ENCODE data around the gene TIAM2.
A peak's percentile ranks its signal among the peaks of the same experiment; 100 is the strongest.
"Not testable (repeated sequence)": the region's sequence is repeated elsewhere in the genome, so short reads cannot be mapped to it uniquely, and the experiment has no call there.

TIAM2 gene

DNA sequence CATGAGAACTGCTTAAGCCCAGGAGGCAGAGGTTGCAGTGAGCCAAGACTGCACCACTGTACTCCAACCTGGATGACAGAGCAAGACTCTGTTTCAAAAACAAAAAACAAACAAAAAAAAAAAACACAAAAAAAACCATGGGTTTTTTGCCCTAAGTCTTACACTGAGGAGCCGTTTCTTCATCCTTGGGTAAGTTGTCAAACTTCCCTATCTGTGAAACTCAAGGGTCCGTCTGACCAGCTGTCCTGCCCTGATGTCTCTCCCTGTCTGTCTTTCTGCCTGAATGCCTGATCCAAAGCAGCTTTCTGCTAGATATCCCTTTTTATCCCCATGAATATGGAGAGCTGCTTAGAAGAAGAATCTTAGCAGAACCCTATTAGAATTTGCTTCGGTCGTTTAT is 227.4 kb downstream of the TIAM2 start:
- TF ChIP-seq POLR2AphosphoS5 (IDR thresholded peaks at IDR 0.05; ENCODE audit: low read depth, low read length) = no peak
- TF ChIP-seq TAF1 (IDR thresholded peaks at IDR 0.05; ENCODE audit: borderline replicate concordance, low read depth, low read length) = no peak
- no peak for TF ChIP-seq POLR2A (IDR thresholded peaks at IDR 0.05; ENCODE audit: low read depth, low read length)
- no peak for FAIRE-seq
- no peak for DNase-seq (ENCODE audit: insufficient read length)

DNA sequence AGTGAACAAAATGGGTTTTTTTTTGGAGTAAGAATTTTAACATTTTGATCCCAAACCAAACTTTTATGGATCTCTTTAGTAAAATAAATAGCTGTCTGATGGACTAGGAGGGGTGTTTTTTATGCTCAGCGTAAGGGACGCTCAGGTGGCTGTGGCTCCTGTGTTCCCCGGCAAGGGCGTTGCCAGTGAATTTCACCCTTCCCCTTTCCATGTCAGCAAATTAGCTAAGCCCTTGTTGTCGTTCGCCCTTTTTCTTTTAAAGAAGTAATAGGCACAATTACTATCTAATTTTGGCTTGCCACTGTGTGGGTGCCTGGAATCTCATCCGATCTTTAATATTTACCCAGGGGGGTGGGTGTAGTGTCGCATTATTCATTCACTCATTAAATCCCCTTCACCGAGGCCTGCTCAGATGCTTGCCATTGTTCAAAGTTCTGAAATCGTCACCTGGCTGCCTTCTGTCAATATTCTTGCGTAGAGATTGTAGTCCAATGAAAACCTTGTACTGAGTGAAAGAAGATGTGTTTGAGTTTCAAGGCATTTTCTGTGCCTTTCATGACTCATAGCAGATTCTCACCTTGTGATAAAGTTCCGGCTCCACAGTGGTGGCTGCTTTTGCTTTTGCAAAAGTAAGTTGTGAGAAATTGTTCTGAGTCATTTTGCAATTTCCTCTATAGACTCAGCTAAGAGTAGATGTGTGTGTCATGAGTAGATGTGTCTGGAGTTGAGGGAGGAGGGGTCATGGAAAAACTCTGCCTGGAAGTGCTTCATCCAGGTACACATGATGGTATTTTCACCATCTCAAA is 228.7 kb downstream of the TIAM2 start:
- DNase-seq (ENCODE audit: insufficient read length) (peak; percentile 34), FAIRE-seq (peak; percentile 96)
- TF ChIP-seq POLR2A (IDR thresholded peaks at IDR 0.05; ENCODE audit: low read depth, low read length) (no peak), POLR2AphosphoS5 (IDR thresholded peaks at IDR 0.05; ENCODE audit: low read depth, low read length) (no peak), TAF1 (IDR thresholded peaks at IDR 0.05; ENCODE audit: borderline replicate concordance, low read depth, low read length) (no peak)

GRCh38 chr6:155224618-155225017 is 229.5 kb downstream of the TIAM2 start:
- no peak for TF ChIP-seq TAF1 (IDR thresholded peaks at IDR 0.05; ENCODE audit: borderline replicate concordance, low read depth, low read length)
- no peak for TF ChIP-seq POLR2AphosphoS5 (IDR thresholded peaks at IDR 0.05; ENCODE audit: low read depth, low read length)
- TF ChIP-seq POLR2A (IDR thresholded peaks at IDR 0.05; ENCODE audit: low read depth, low read length) = no peak
- no peak for DNase-seq (ENCODE audit: insufficient read length)
- FAIRE-seq = no peak

- no peak for DNase-seq (ENCODE audit: insufficient read length)
- FAIRE-seq = no peak
- TF ChIP-seq TAF1 (IDR thresholded peaks at IDR 0.05; ENCODE audit: borderline replicate concordance, low read depth, low read length) (no peak), POLR2AphosphoS5 (IDR thresholded peaks at IDR 0.05; ENCODE audit: low read depth, low read length) (no peak), POLR2A (IDR thresholded peaks at IDR 0.05; ENCODE audit: low read depth, low read length) (no peak)
Measured at GRCh38 chr6:155227046-155227445, 231.9 kb downstream of the TIAM2 start.

DNA sequence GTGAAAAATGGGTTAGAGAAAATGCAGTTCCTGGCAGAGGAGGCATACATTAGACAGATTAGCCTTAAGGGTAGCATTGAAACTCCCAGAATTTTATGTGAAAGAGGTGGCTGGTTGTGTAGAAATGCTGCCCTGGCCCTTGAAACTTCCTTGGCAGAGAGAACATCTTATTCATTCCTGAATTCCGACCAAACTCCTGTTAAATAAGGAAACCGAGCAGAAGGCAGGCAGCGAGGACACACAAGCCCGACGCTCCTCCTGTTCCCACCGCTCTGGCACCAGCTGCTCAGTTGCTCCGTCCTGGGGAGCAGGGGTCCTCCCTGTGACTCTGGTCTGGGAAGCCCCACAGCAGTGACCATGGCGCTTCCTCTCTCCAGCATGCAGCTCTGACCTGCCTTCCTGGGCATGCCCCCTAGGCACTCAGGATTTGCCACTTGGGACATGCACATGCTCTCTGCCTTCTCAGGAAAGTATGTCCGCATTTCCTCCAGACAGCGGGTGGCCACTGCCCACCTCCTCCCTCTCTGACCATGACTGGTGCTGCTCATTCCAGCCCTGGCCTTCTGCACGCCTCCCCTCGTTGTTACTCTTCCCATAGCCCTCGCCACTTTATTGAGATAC is 233.5 kb downstream of the TIAM2 start:
- DNase-seq (ENCODE audit: insufficient read length) = no peak
- FAIRE-seq = no peak
- TF ChIP-seq POLR2A (IDR thresholded peaks at IDR 0.05; ENCODE audit: low read depth, low read length) (no peak), TAF1 (IDR thresholded peaks at IDR 0.05; ENCODE audit: borderline replicate concordance, low read depth, low read length) (no peak), POLR2AphosphoS5 (IDR thresholded peaks at IDR 0.05; ENCODE audit: low read depth, low read length) (no peak)

DNA sequence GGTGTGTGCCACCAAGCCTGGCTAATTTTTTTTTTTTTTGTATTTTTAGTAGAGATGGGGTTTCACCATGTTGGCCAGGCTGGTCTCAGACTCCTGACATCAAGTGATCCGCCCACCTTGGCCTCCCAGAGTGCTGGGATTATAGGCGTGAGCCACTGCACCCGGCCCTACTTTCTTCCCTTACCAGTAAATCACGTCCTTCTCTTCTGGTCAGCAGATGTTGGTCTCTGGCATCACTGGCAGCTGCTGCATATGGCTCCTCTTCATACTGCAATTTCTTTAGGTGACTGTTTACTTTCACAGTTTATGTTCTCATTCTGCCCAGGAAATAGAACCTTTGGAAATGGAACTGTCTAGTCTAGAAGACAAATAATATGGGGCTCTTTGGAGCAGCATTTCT is 235.9 kb downstream of the TIAM2 start:
- FAIRE-seq; DNase-seq (ENCODE audit: insufficient read length): not testable (repeated sequence)

DNA sequence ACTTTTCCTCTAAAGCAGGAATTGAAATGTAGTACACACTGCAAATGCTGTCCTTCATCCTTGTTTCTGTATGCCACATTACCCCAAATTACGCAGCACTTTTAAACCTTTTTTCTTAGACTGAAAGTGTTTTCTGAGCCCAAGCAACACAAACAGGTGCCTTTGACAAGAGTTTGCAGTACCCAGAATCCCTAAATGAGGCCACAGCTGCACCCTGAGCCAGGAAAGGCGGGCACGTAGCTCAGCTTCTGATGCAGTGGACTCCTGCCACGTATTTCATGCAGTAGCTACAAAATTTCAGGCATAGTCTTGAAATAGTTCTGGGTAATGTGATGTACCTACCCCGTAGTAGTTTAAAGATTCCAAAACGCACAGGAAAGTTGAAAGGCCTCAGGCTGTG is 237.7 kb downstream of the TIAM2 start:
- TF ChIP-seq POLR2AphosphoS5 (IDR thresholded peaks at IDR 0.05; ENCODE audit: low read depth, low read length) = no peak
- FAIRE-seq = no peak
- DNase-seq (ENCODE audit: insufficient read length) = no peak

GRCh38 chr6:155234167-155234566 is 239.1 kb downstream of the TIAM2 start:
- DNase-seq (ENCODE audit: insufficient read length) = no peak
- no peak for FAIRE-seq
- no peak for TF ChIP-seq TAF1 (IDR thresholded peaks at IDR 0.05; ENCODE audit: borderline replicate concordance, low read depth, low read length)
- no peak for TF ChIP-seq POLR2A (IDR thresholded peaks at IDR 0.05; ENCODE audit: low read depth, low read length)
- no peak for TF ChIP-seq POLR2AphosphoS5 (IDR thresholded peaks at IDR 0.05; ENCODE audit: low read depth, low read length)

GRCh38 chr6:155234687-155235086 is 239.6 kb downstream of the TIAM2 start:
- no peak for FAIRE-seq
- TF ChIP-seq POLR2A (IDR thresholded peaks at IDR 0.05; ENCODE audit: low read depth, low read length) = no peak
- no peak for TF ChIP-seq TAF1 (IDR thresholded peaks at IDR 0.05; ENCODE audit: borderline replicate concordance, low read depth, low read length)
- no peak for TF ChIP-seq POLR2AphosphoS5 (IDR thresholded peaks at IDR 0.05; ENCODE audit: low read depth, low read length)

DNA sequence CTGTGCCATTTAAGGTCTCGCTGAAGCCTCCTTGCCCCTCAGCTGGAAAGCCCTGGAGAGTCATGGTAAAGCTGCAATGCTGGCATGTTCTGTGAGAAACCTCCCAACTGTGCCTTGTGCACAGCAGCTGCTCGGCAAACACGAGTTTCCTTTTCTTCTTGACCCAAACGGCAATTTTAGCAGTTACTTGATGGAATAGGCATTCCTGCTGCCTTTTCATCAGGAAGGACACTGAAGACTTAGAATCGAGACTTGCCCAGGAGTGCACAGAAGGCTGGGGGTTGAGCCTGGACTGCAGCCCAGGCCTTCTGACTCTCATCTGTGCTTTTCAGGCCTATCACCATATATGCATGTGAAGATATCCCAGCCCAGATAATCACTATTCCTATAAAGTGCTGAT is 240.0 kb downstream of the TIAM2 start:
- TF ChIP-seq TAF1 (IDR thresholded peaks at IDR 0.05; ENCODE audit: borderline replicate concordance, low read depth, low read length) (no peak), POLR2AphosphoS5 (IDR thresholded peaks at IDR 0.05; ENCODE audit: low read depth, low read length) (no peak), POLR2A (IDR thresholded peaks at IDR 0.05; ENCODE audit: low read depth, low read length) (no peak)
- no peak for DNase-seq (ENCODE audit: insufficient read length)
- FAIRE-seq = no peak

More at GRCh38 chr6:155234687-155235086, 239.6 kb downstream of the TIAM2 start:
- DNase-seq (ENCODE audit: insufficient read length) = no peak

GRCh38 chr6:155237613-155238012 is 242.5 kb downstream of the TIAM2 start:
- no peak for DNase-seq (ENCODE audit: insufficient read length)
- no peak for FAIRE-seq

DNA sequence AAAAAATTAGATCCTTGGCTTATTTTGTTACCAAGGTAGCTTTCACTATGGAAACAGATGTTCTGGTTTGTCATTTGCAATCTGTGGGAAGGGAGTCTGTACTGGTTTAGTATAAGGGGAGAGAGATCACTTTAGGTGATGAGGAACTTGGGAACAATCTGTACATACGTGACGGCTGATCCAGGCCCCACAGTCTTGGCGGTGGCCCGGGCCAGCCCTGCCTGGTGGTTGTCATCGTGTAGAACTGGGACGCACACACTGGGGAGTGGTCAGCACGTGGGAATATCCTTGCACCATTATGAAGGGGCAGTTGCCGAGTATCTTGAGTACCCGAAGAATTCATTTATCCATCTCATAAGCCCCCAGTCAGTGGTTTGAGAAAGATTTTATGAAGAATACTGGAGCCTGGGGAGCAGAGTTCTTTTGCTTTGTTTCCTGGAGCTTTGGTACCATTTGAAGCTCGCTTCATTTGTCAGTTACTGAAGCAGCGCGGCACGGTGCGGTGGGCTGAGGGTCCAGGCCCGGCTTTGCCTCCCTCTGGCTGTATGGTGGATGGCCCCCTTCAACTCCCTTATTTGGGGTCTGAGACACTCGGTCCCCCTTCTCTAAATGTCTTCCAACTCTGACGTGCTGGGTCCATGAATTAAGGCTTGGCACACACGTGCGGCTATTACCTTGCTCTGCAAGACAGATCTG is 245.9 kb downstream of the TIAM2 start:
- DNase-seq (ENCODE audit: insufficient read length) = no peak
- TF ChIP-seq POLR2AphosphoS5 (IDR thresholded peaks at IDR 0.05; ENCODE audit: low read depth, low read length) = no peak
- no peak for TF ChIP-seq POLR2A (IDR thresholded peaks at IDR 0.05; ENCODE audit: low read depth, low read length)
- TF ChIP-seq TAF1 (IDR thresholded peaks at IDR 0.05; ENCODE audit: borderline replicate concordance, low read depth, low read length) = no peak
- no peak for FAIRE-seq

More at GRCh38 chr6:155237613-155238012, 242.5 kb downstream of the TIAM2 start:
- TF ChIP-seq TAF1 (IDR thresholded peaks at IDR 0.05; ENCODE audit: borderline replicate concordance, low read depth, low read length) (no peak), POLR2AphosphoS5 (IDR thresholded peaks at IDR 0.05; ENCODE audit: low read depth, low read length) (no peak), POLR2A (IDR thresholded peaks at IDR 0.05; ENCODE audit: low read depth, low read length) (no peak)

All from GM12892 (cell line).